WI38 (cell line): Measurements from ENCODE around the gene ITGA11.

Experiments
- H3K4me3 ChIP-seq: 2 replicates; pipeline ENCODE4 v1.5.1; 2011; ENCODE audit warnings: low read depth, mild to moderate bottlenecking, control low read depth, low read length
- CTCF ChIP-seq: IDR thresholded peaks from 2 replicates; pipeline ENCODE4 v1.5.1; 2012; ENCODE audit warnings: low read depth, mild to moderate bottlenecking, control low read depth, low read length

Gene ITGA11

GRCh38 chr15:68368731-68369435 lies 63.1 kb downstream of the ITGA11 start:
- no peak overlapping the region for H3K4me3 ChIP-seq
- TF ChIP-seq CTCF, result no peak

GRCh38 chr15:68367992-68368391 lies 64.0 kb downstream of the ITGA11 start:
- no peak overlapping the region for H3K4me3 ChIP-seq
- TF ChIP-seq CTCF, result no peak

GRCh38 chr15:68367226-68367625 lies 64.7 kb downstream of the ITGA11 start:
- no peak for TF ChIP-seq CTCF
- no peak overlapping the region for H3K4me3 ChIP-seq

GRCh38 chr15:68366314-68366713 lies 65.6 kb downstream of the ITGA11 start:
- no peak for TF ChIP-seq CTCF
- H3K4me3 ChIP-seq, result no peak overlapping the region

GRCh38 chr15:68365770-68366169 lies 66.2 kb downstream of the ITGA11 start:
- TF ChIP-seq CTCF, result no peak
- no peak overlapping the region for H3K4me3 ChIP-seq

- H3K4me3 ChIP-seq, result no peak overlapping the region
- TF ChIP-seq CTCF, result no peak
Observed at GRCh38 chr15:68365140-68365745, 66.7 kb downstream of the ITGA11 start.

GRCh38 chr15:68364660-68365035 lies 67.3 kb downstream of the ITGA11 start:
- TF ChIP-seq CTCF, result no peak
- H3K4me3 ChIP-seq, result no peak overlapping the region
